ENCODE data around the gene SHISA6.

- TF ChIP-seq CTCF (IDR thresholded peaks at IDR 0.05) = no peak
- no peak for TF ChIP-seq POLR2AphosphoS5 (IDR thresholded peaks at IDR 0.05)
- no peak for TF ChIP-seq POLR2A (IDR thresholded peaks at IDR 0.05)
- no peak for TF ChIP-seq EP300 (IDR thresholded peaks at IDR 0.05)
Observed at GRCh38 chr17:11251561-11252107, 10.6 kb downstream of the SHISA6 start.
